ENCODE data around the gene HHATL.

Gene HHATL

DNA sequence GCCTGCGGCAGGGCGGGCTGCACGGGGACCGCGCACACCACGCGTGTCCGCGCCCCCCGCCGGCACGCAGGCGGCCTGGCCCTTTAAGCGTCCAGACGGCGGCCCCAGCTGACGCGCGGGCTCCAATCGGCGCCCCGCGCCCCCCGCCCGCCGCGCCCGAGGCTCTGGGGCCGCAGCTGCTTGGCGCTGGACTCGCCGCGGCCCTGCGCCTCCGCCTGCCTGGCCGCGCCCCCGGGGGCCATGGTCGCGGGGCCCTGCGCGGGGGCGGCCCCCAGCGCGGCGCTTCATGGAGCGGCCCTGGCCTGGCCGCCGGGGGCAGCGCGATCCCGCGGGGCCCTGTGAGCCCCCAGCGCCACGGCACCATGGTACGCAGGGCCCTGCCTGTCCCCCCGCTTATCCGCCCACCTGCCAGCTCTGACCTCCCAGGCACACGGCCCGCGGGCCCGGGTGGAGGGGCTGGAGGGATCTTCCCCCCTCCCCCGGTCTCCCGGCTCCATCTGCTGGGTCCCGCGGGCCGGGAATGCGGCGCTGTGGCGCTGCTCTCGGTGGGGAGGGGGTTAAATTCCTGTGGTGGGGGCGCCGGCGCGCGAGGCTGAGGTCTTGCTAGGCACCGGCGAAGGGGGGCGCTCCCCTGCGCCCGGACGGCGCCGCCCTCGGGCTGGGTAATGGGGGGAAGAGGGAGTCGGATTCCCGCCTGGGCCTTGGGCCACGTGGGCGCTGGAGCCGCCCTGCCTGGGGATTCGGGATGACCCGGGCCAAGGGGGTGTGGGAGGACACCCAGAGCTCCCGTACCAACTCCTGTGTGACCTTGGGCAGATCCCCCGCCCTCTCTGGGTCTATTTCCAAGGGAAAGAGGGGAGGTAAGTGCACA, 48.0 kb downstream of the HHATL start (continued):
- peak; percentile 52; the same call in 1 of the 2 replicates for TF ChIP-seq ZSCAN30 (tag by site-specific recombination; IDR thresholded peaks at IDR 0.05)

DNA sequence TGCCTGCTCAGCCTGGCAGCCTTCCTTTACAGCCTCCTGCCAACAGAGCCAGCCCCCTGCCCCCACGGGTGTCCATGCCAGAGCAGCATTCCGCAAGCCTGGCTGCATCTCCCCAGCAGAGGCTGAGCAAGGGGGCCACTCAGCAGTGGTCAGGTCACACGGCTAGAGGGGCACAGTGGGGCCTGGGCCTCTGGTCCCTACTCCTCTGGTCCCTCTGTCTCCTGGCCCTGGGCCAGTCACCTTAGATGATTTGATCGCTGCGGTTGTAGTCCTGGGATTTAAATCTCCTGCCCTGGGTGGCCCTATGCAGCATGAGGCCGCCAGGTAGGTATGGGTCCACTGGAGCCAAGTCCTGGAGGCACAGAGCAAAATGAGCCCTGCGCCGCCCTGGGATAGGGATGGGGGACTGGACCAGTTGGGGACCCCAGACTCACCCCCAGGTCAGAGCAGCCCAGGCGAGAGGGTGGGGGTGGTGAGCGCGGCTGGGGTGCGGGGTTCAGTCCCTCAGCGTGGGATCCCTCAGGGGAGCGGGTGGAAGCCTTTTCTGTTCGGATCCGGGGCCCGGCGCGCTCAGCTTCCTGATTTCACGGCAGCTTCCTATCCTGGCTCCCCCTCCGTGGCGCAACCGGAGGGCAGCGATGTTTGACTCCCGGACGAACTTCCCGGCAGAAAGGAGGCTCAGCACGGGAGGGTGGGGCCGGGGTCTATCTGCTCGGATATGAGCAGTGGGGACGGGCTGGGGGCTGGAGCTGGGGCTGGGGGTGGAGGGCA, 48.9 kb downstream of the HHATL start, which contains the start of gene ZBTB47:
Gene ZBTB47 (plus strand): TSS at position 138 of the 771 bp plus-strand sequence. CDS start 4,659 bp downstream, outside the sequence.
- Histone ChIP-seq H3K4me3 (ENCODE audit: low read depth, low read length) (peak within 1 kb of the TSS; percentile 64), H3K9me3 (ENCODE audit: control insufficient read depth, insufficient read depth, low read depth, low read length) (no peaks in the 10 kb centered on the region), H3K27ac (ENCODE audit: extremely low read depth, low read depth, low read length) (peak within 1 kb of the TSS; percentile 83; the same call in 1 of the 2 replicates), H3K4me1 (ENCODE audit: control insufficient read depth, insufficient read depth, low read length) (no peaks in the 10 kb centered on the region), H3K36me3 (ENCODE audit: control insufficient read depth in 2 of 2, insufficient read depth in 1 of 2, low read length in 2 of 2) (peaks cover 0 to 36% of the 10 kb centered on the region in 2 experiments; a peak in 1 of 3 replicates)
- TF ChIP-seq, protein P1, sequence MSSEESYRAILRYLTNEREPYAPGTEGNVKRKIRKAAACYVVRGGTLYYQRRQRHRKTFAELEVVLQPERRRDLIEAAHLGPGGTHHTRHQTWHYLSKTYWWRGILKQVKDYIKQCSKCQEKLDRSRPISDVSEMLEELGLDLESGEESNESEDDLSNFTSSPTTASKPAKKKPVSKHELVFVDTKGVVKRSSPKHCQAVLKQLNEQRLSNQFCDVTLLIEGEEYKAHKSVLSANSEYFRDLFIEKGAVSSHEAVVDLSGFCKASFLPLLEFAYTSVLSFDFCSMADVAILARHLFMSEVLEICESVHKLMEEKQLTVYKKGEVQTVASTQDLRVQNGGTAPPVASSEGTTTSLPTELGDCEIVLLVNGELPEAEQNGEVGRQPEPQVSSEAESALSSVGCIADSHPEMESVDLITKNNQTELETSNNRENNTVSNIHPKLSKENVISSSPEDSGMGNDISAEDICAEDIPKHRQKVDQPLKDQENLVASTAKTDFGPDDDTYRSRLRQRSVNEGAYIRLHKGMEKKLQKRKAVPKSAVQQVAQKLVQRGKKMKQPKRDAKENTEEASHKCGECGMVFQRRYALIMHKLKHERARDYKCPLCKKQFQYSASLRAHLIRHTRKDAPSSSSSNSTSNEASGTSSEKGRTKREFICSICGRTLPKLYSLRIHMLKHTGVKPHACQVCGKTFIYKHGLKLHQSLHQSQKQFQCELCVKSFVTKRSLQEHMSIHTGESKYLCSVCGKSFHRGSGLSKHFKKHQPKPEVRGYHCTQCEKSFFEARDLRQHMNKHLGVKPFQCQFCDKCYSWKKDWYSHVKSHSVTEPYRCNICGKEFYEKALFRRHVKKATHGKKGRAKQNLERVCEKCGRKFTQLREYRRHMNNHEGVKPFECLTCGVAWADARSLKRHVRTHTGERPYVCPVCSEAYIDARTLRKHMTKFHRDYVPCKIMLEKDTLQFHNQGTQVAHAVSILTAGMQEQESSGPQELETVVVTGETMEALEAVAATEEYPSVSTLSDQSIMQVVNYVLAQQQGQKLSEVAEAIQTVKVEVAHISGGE (tag by site-specific recombination; conservative IDR thresholded peaks at IDR 0.05; ENCODE audit: low read depth): peak; percentile 55
- TF ChIP-seq ZNF560 (tag by site-specific recombination; IDR thresholded peaks at IDR 0.05; ENCODE audit: borderline replicate concordance): no peak
- TF ChIP-seq GLIS2 (tag by site-specific recombination; IDR thresholded peaks at IDR 0.05): peak; percentile 67
- TF ChIP-seq ZBTB20 (tag by site-specific recombination; IDR thresholded peaks at IDR 0.05): peak; percentile 85
- no peak for TF ChIP-seq MZF1 (tag by site-specific recombination; IDR thresholded peaks at IDR 0.05; ENCODE audit: borderline replicate concordance)
- TF ChIP-seq, protein P2, sequence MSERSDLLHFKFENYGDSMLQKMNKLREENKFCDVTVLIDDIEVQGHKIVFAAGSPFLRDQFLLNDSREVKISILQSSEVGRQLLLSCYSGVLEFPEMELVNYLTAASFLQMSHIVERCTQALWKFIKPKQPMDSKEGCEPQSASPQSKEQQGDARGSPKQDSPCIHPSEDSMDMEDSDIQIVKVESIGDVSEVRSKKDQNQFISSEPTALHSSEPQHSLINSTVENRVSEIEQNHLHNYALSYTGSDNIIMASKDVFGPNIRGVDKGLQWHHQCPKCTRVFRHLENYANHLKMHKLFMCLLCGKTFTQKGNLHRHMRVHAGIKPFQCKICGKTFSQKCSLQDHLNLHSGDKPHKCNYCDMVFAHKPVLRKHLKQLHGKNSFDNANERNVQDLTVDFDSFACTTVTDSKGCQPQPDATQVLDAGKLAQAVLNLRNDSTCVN (tag by site-specific recombination; optimal IDR thresholded peaks at IDR 0.05): no peak
- peak; percentile 62; the same call in 1 of the 2 replicates for TF ChIP-seq ZIC2 (tag by site-specific recombination; IDR thresholded peaks at IDR 0.05)
- TF ChIP-seq, protein P3, sequence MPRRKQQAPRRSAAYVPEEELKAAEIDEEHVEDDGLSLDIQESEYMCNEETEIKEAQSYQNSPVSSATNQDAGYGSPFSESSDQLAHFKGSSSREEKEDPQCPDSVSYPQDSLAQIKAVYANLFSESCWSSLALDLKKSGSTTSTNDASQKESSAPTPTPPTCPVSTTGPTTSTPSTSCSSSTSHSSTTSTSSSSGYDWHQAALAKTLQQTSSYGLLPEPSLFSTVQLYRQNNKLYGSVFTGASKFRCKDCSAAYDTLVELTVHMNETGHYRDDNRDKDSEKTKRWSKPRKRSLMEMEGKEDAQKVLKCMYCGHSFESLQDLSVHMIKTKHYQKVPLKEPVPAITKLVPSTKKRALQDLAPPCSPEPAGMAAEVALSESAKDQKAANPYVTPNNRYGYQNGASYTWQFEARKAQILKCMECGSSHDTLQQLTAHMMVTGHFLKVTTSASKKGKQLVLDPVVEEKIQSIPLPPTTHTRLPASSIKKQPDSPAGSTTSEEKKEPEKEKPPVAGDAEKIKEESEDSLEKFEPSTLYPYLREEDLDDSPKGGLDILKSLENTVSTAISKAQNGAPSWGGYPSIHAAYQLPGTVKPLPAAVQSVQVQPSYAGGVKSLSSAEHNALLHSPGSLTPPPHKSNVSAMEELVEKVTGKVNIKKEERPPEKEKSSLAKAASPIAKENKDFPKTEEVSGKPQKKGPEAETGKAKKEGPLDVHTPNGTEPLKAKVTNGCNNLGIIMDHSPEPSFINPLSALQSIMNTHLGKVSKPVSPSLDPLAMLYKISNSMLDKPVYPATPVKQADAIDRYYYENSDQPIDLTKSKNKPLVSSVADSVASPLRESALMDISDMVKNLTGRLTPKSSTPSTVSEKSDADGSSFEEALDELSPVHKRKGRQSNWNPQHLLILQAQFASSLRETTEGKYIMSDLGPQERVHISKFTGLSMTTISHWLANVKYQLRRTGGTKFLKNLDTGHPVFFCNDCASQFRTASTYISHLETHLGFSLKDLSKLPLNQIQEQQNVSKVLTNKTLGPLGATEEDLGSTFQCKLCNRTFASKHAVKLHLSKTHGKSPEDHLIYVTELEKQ (tag by site-specific recombination; IDR thresholded peaks at IDR 0.05; ENCODE audit: borderline replicate concordance): no peak
- TF ChIP-seq GLIS1 (tag by site-specific recombination; IDR thresholded peaks at IDR 0.05): peak; percentile 85
- TF ChIP-seq, protein P4, sequence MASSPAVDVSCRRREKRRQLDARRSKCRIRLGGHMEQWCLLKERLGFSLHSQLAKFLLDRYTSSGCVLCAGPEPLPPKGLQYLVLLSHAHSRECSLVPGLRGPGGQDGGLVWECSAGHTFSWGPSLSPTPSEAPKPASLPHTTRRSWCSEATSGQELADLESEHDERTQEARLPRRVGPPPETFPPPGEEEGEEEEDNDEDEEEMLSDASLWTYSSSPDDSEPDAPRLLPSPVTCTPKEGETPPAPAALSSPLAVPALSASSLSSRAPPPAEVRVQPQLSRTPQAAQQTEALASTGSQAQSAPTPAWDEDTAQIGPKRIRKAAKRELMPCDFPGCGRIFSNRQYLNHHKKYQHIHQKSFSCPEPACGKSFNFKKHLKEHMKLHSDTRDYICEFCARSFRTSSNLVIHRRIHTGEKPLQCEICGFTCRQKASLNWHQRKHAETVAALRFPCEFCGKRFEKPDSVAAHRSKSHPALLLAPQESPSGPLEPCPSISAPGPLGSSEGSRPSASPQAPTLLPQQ (tag by site-specific recombination; IDR thresholded peaks at IDR 0.05): no peak
- 0 out of 2 replicates have a peak, but pooled peaks have one; percentile 28 for TF ChIP-seq ZNF335 (tag by site-specific recombination; conservative IDR thresholded peaks at IDR 0.05)
- no peak for TF ChIP-seq KLF7 (tag by site-specific recombination; IDR thresholded peaks at IDR 0.05; ENCODE audit: borderline replicate concordance)
- TF ChIP-seq ZNF449 (tag by site-specific recombination; IDR thresholded peaks at IDR 0.05): no peak
- ChIA-PET POLR2A (interaction anchor here (0.6 to 0.9 kb wide), 5 partner anchors 12 to 173 kb away, joined by 3 read pairs; no protein-coding TSS in a partner anchor), CTCF (interaction anchor here (0.6 kb wide), 1 partner anchor 45 kb away, joined by 5 read pairs; no protein-coding TSS in a partner anchor)
